HG02885 (cell line): Measurements from ENCODE around the gene SLC39A11.
"Not testable (repeated sequence)": the region's sequence is repeated elsewhere in the genome, so short reads cannot be mapped to it uniquely, and the experiment has no call there.

Source experiments
- ATAC-seq: cut with Tn5 transposase; IDR thresholded peaks from one replicate; pipeline ENCODE4 v1.9.1; 2021; ENCODE audit warnings: mild to moderate bottlenecking; ENCODE audit not compliant: unreplicated experiment, poor library complexity

The SLC39A11 gene

GRCh38 chr17:72656130-72656763, 436.2 kb downstream of the SLC39A11 start:
- ATAC-seq = no peak

DNA sequence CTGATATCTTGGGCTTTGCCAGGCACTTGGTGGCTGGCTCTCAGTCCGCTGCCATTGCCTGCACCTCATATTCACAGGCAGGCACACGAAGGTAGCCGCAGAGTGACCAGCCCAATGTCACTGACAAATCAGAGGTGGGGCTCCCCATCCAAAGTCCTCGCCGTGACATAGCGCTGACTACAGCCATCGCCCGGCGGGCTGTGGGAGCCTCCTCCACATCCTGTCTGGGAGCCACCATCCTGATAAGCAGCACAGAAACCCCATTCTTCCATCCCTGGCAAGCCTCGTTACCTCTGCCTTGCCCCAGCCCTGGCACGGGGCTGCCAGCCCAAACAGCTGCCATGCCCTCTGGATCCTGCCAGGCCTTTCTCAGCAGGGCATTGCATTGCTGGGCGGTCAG, 437.8 kb downstream of the SLC39A11 start:
- ATAC-seq = no peak

DNA sequence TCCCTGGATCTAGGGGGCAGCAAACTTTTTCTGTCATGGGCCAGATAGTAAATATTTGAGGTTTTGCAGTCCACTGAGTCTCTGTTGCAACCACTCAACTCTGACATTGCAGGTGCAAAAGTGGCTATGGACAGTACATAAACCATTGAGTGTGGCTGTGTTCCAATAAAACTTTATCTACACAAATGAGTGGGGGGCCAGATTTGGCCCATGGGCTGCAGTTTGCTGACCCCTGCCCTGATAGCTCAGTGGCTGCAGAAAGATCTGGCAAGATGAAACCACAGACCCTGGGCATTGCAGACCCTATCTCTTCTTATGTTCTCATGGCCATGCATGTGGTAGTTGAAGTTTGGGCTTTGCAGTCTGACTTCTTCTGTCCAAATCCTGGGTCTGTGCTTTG, 440.5 kb downstream of the SLC39A11 start:
- ATAC-seq = no peak

- no peak for ATAC-seq
These were observed 443.8 kb downstream of the SLC39A11 start for GRCh38 chr17:72648702-72649101.

GRCh38 chr17:72646176-72646575, 446.3 kb downstream of the SLC39A11 start:
- ATAC-seq = no peak

DNA sequence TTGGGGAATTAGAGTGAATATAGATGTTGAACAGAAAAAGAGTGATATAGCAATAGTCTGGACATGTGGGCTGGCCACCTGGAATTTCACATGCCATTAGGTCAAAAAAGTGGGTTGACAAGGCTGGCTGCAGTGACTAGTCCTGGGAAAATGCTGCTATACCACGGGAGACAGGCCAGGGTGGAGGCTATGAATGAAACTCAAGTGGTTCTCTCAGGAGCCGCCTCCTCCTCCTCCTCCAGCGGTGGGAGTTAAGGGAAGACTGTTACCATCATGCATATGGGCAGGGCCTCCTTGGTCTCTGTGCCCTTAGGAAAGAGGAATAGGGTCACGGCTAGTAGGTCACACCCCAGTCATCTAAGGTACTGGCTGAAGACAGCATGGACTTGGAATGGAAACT, 448.0 kb downstream of the SLC39A11 start:
- no peak for ATAC-seq

DNA sequence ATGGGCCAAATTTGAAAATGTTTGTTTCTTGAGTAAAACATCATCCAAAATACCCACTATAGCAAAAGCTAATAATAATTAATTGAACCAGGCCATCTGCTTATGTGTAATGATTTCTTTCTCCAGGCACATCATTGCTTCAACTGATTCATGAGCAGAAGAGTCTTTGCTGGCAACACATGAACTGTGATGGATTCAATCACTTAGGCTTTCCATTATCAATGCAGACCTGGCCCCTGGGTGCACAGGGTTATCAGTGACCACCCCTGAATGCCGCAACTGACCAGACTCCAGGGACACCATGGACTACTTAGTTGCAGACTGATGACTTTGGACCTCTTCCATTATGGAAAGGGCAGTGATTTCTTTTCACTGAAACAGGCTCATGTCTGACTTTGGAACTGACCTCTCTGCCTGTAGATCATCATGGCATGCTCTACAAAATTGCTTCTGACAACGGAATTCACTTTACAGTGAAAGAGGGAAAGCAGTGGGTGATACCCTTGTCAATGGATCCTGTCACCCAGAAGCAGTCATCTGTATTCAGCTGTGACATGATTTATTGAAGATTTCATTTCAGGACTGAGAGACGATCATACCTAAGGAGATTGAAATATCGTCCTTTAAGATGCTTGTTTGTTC, 448.8 kb downstream of the SLC39A11 start:
- ATAC-seq = no peak

- ATAC-seq = no peak
These were observed 449.8 kb downstream of the SLC39A11 start for GRCh38 chr17:72642720-72643119.

DNA sequence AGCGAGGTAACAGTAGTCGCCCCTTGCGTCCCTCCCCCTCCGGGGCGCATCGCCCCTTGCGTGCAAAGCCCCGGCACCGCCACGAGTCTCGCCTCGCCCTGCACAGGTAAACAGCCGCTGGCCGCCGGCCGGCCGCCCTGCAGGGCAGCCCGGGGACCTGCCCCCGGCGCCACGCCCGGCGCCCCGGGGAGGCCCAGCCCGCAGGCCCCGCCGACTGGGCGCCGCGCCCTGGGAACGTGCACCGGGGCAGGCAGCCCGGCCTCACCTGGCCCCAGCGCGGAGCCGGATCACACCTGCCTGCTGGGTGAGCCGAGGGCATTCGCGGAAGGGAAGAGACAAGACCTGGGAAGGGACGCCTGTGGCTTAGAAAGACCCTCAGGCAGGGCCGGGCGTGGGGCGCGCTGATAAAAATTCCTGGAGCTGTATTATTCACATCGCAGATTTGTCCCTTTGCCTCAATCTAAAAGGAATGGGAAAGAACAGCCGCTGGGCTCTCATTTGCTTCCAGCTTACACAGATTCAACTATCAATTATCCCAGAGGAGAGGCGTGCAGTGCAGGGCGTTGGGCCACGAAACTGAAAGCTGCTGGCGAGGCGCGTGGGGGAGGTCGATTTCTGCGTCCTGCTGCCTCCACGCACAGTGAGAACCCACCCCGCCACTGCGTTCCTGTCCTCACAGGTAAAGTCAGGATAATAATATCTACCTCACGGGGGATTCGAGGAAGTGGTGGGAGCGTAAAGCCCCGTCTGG, 451.9 kb downstream of the SLC39A11 start:
- ATAC-seq = no peak

GRCh38 chr17:72639711-72640110, 452.8 kb downstream of the SLC39A11 start:
- no peak for ATAC-seq

GRCh38 chr17:72638932-72639331, 453.6 kb downstream of the SLC39A11 start:
- not testable (repeated sequence) for ATAC-seq

GRCh38 chr17:72635034-72635635, 457.4 kb downstream of the SLC39A11 start:
- no peak for ATAC-seq

GRCh38 chr17:72634621-72635020, 457.9 kb downstream of the SLC39A11 start:
- no peak for ATAC-seq

GRCh38 chr17:72631949-72632684, 460.4 kb downstream of the SLC39A11 start:
- no peak for ATAC-seq

DNA sequence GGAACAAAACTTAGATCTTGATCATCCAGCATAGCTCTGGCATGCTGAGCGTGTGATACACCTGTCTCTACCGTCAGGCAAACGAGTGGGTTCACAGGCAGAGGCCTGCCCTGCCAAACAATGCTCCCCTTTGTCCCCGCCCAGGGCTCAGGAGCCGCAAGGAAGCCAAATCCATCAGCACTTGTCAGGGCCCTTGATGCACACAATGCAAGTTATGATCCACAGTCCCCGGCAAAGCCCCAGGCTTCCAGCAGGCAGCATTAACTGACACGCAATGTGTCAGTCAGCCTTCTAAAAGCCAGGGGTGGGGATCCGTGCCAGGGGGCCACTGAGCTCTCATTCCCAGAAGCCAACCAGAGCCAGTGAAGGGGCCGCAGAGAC, 460.9 kb downstream of the SLC39A11 start:
- ATAC-seq = no peak

- no peak for ATAC-seq
These were observed 467.8 kb downstream of the SLC39A11 start for GRCh38 chr17:72624652-72625051.

GRCh38 chr17:72624226-72624625, 468.3 kb downstream of the SLC39A11 start:
- no peak for ATAC-seq

GRCh38 chr17:72622661-72623433, 469.6 kb downstream of the SLC39A11 start:
- no peak for ATAC-seq

GRCh38 chr17:72619976-72620650, 472.4 kb downstream of the SLC39A11 start:
- no peak for ATAC-seq
